Right atrium auricular region (tissue), 2 donors: Measurements from ENCODE around the gene SYP. TPM values are rescaled to one million over a fixed set of nuclear protein-coding genes. Genes with fewer than 3 reads are reported as not detected.
A peak's percentile ranks its signal among the peaks of the same experiment; 100 is the strongest.

Experiments
- DNase-seq: peaks from one replicate; pipeline ENCODE4 v3.0.0-alpha.2; 2019; ENCODE audit warnings: low spot score
- H3K27ac ChIP-seq, 2 donors: fragments of 200-600 bp; sonication (generic); 1 replicate in 1 of 2; 2 replicates in 1 of 2; pipeline ENCODE4 v1.5.1; 2016 to 2019
- H3K27me3 ChIP-seq, 2 donors: fragments of 200-600 bp; sonication (generic); one replicate each; pipeline versions ENCODE4 v1.5.1 to v1.6.0; 2017 to 2019
- H3K36me3 ChIP-seq: fragments of 200-600 bp; sonication (generic); one replicate; pipeline ENCODE4 v1.5.1; 2016
- H3K4me1 ChIP-seq, 2 donors: fragments of 200-600 bp; sonication (generic); one replicate each; pipeline versions ENCODE4 v1.5.1 to v1.6.0; 2017 to 2019
- H3K4me3 ChIP-seq, 2 donors: fragments of 200-600 bp; sonication (generic); 1 replicate in 1 of 2; 2 replicates in 1 of 2; pipeline ENCODE4 v1.5.1; 2017 to 2019; ENCODE audit warnings: mild to moderate bottlenecking in 1 of 2, moderate library complexity in 1 of 2
- H3K9me3 ChIP-seq, 2 donors: fragments of 200-600 bp; sonication (generic); one replicate each; pipeline ENCODE4 v1.5.1; 2019
- total RNA-seq, 2 donors: library from RNA; depleted of rRNA; stranded (reverse); fragments of >200 nt; gene quantifications; one replicate each; pipeline ENCODE4 v1.1.0, GENCODE V29; 2016
- TF ChIP-seq, protein P1 (sequence below), 2 donors: fragments of 200-600 bp; sonication (generic); IDR thresholded peaks; one replicate each; pipeline ENCODE4 v1.5.1; 2019; ENCODE audit warnings: antibody characterized with exemption in 2 of 2

SYP gene
- total RNA-seq, 2 donors from 2014 or later = 2.8 to 3.5 TPM

DNA sequence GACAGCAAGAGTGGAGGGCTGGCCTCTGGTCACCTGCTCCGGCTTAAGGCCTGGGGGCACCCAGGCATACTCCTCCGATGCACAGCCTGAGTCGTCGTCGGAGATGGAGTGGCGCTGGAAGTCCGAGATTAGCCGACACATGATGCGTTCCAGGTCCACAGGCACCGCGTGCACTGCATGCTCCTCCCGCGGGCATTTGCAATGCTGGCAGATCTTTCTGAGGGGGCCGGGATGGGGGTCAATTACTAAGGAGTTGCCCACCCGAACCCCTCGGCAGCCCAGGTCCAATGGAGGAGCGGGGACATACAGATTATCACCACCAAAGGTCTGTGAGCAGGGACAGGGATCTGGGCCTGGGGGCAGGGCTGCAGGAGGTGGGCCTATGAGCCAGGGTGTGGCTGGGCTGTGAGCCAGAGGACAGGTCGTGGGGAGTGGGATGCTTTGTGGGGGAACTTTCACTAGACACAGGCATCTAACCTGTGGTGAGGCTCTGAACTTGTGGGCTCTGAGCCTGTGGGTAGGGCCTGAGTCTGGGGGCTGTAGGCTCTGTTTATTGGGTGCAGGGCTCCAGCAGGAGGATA is 16.2 kb downstream of the SYP start:
- TF ChIP-seq, protein P1, sequence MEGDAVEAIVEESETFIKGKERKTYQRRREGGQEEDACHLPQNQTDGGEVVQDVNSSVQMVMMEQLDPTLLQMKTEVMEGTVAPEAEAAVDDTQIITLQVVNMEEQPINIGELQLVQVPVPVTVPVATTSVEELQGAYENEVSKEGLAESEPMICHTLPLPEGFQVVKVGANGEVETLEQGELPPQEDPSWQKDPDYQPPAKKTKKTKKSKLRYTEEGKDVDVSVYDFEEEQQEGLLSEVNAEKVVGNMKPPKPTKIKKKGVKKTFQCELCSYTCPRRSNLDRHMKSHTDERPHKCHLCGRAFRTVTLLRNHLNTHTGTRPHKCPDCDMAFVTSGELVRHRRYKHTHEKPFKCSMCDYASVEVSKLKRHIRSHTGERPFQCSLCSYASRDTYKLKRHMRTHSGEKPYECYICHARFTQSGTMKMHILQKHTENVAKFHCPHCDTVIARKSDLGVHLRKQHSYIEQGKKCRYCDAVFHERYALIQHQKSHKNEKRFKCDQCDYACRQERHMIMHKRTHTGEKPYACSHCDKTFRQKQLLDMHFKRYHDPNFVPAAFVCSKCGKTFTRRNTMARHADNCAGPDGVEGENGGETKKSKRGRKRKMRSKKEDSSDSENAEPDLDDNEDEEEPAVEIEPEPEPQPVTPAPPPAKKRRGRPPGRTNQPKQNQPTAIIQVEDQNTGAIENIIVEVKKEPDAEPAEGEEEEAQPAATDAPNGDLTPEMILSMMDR (IDR thresholded peaks at IDR 0.05) = no peak
- Histone ChIP-seq H3K4me1 (peaks cover 0 to 11% of the 10 kb centered on the region in 2 donors), H3K36me3 (no peaks in the 10 kb centered on the region), H3K4me3 (no peak overlapping the region), H3K27me3 (no peaks in the 10 kb centered on the region), H3K27ac (peak overlapping the region; percentile 36 to 81), H3K9me3 (no peaks in the 10 kb centered on the region)
- DNase-seq = no peak

DNA sequence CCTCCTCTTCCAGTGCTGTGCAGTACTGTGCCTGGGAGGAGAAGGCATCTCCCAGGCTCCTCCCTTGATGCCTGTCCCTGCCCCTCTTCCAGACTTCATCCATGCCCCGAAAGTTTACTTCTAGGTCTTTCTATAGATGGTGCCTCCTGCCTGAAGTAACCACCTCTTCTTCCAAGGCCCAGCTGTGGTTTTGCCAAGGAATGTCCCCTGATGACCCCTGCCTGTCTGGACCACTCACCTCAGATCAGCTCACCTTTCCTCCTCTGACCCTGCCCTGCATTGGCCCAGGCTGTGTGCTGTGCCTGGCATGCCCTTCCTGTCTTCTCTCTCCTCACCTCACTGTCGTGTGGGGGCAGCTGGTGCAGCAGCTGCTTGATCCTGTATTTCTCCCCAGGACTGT is 20.6 kb downstream of the SYP start:
- TF ChIP-seq, protein P1 (IDR thresholded peaks at IDR 0.05) = no peak
- Histone ChIP-seq H3K4me3 (no peak overlapping the region), H3K27ac (no peak overlapping the region), H3K4me1 (peaks cover 0 to 4% of the 10 kb centered on the region in 2 donors), H3K9me3 (no peaks in the 10 kb centered on the region), H3K36me3 (peaks cover 12% of the 10 kb centered on the region), H3K27me3 (no peaks in the 10 kb centered on the region)
- no peak for DNase-seq

DNA sequence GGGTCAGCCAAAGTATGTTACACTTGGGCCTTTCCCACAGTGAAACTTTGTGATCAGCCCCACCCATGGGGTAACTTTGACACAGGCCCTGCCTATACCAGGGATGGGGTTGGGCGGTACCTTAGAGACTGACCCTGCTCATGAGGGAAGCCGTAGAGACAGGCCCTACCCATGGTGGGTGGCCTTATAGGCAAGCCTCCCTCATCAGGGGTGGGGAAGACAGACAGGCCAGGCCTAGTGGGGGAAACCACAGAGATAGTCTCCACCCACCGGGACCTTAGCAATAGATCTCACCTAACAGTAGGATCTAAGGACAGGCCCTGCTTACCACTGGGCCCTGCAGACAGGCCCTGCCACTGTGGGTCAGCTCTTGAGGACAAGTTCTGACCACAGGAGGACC is 21.5 kb downstream of the SYP start:
- Histone ChIP-seq H3K4me3 (no peak overlapping the region), H3K27ac (no peak overlapping the region), H3K36me3 (peaks cover 21% of the 10 kb centered on the region)

DNA sequence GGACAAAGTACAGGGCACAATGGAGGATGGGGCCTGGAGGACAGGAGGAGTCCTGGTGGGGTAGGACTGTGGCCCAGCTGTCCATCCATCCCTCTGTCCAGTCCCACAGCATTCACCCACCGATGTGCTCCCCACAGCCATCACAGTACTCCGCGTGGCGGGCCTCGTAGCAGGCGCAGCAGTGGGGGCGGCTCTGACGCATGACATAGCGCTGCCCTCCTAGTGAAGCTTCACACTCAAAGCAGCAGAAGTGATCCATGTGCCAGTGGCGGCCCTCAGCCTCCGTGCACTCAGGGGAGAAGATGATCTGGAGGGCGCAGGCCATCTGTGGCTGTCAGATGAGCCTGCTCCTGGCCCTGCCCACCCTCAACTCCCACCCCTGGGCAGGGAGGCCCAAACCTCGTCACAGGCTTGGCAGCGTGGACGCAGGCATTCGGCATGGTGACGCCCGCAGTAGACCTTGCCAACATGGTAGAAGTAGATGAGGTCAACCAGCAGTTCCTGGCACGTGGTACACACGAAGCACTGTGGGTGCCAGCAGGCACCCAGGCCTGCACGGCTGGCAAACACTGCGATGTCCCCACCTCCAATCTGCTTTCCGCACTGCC is 22.0 kb downstream of the SYP start:
- Histone ChIP-seq H3K4me1 (peaks cover 0 to 9% of the 10 kb centered on the region in 2 donors), H3K4me3 (no peak overlapping the region), H3K36me3 (peaks cover 22% of the 10 kb centered on the region), H3K27me3 (no peaks in the 10 kb centered on the region), H3K9me3 (no peaks in the 10 kb centered on the region), H3K27ac (no peak overlapping the region)
- DNase-seq = no peak
- TF ChIP-seq, protein P1 (IDR thresholded peaks at IDR 0.05) = no peak

More for the DNA sequence above, 21.5 kb downstream of the SYP start:
- Histone ChIP-seq H3K9me3 (no peaks in the 10 kb centered on the region), H3K27me3 (no peaks in the 10 kb centered on the region), H3K4me1 (peaks cover 0 to 4% of the 10 kb centered on the region in 2 donors)
- TF ChIP-seq, protein P1 (IDR thresholded peaks at IDR 0.05) = no peak
- no peak for DNase-seq

DNA sequence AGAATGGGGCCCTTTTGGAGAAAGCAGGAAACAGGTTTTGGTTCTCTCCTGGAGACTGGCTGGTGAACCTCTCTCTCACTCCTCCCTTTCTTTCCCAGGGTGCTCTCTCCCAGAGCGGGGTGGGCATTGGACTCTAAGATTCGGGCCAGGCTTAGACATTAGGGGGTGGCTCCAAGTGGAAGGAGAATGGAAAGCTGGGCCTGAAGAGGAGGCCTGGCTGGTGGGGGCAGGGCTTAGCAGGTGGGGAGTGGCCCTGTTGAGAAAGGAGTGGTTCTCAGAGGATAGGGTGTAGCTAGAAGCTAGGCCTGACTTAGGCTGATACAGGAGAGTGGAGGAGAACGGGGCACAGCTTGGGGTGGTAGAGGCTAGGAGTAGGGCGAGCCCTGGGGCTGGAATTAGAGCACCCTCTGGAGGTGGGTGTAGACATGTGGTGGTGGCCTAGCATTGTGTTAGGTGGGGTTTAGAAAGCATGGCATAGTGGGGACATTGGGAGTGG is 22.6 kb downstream of the SYP start:
- Histone ChIP-seq H3K9me3 (no peaks in the 10 kb centered on the region), H3K4me1 (peaks cover 0 to 12% of the 10 kb centered on the region in 2 donors), H3K27ac (peak overlapping the region; percentile 48 to 53), H3K36me3 (peaks cover 22% of the 10 kb centered on the region), H3K27me3 (no peaks in the 10 kb centered on the region), H3K4me3 (no peak overlapping the region)
- DNase-seq = no peak
- TF ChIP-seq, protein P1 (IDR thresholded peaks at IDR 0.05) = peak in 1 of 2 donors; percentile 22
